K562 (cell line): ENCODE measurements around the gene OCEL1. TPM values are rescaled to one million over a fixed set of nuclear protein-coding genes. Genes with fewer than 3 reads are reported as not detected.
A peak's percentile ranks its signal among the peaks of the same experiment; 100 is the strongest.

Experiments used
- ATF6 ChIP-seq: sonication (generic); formaldehyde crosslinking; IDR thresholded peaks from 2 replicates; pipeline ENCODE4 v1.4.0; 2020; ENCODE audit warnings: mild to moderate bottlenecking, missing genetic modification reagents
- FOXM1 ChIP-seq, 2 experiments: fragments of 450-650 bp in 1 of 2; sonication (generic) in 1 of 2; formaldehyde crosslinking in 1 of 2; IDR thresholded peaks; 2 replicates each; pipeline versions ENCODE4 v1.6.1 to v1.9.0; 2017 to 2022; ENCODE audit warnings: low read depth in 2 of 2, mild to moderate bottlenecking in 2 of 2, missing genetic modification reagents in 1 of 2, moderate library complexity in 1 of 2
- KDM1A ChIP-seq, 2 experiments: fragments of 450-650 bp; IDR thresholded peaks; 2 replicates each; pipeline ENCODE4 v1.6.1; 2016; ENCODE audit warnings: mild to moderate bottlenecking in 2 of 2
- ZBTB7A ChIP-seq: IDR thresholded peaks from 2 replicates; pipeline ENCODE4 v1.6.1; 2011; ENCODE audit warnings: low read depth, mild to moderate bottlenecking, low read length, moderate library complexity, borderline replicate concordance; ENCODE audit not compliant: control insufficient read depth
- ZKSCAN8 ChIP-seq: fragments of 200-800 bp; sonication (Bioruptor generic); IDR thresholded peaks from 2 replicates; pipeline ENCODE4 v1.6.1; 2016; ENCODE audit warnings: missing genetic modification characterization, missing compliant biosample characterization
- polyA plus RNA-seq, 8 experiments: library from polyadenylated mRNA; depleted of rRNA in 4 of 8; stranded (reverse) in 5 of 8; unstranded in 3 of 8; fragments of >200 nt; fragmentation: Nextera tagmentation in 2 of 8; fragmentation: Illumina TruSeq in 1 of 8; extraction: Ambion mirVana in 2 of 8; extraction: Trizol in 1 of 8; gene quantifications; 2 replicates each; pipeline versions ENCODE4 v1.2.1 to v1.2.3, GENCODE V29; 2011 to 2014; ENCODE audit warnings: inconsistent platforms in 1 of 8, missing spikeins in 1 of 8
- total RNA-seq, 7 experiments: library from RNA; depleted of rRNA in 6 of 7; stranded (reverse); fragments of >200 nt in 6 of 7; fragmentation: Illumina TruSeq in 2 of 7; extraction: Trizol in 2 of 7; gene quantifications; 2 replicates each; pipeline versions ENCODE4 v1.2.1 to v1.2.3, GENCODE V29; 2011 to 2021; ENCODE audit warnings: low replicate concordance in 1 of 7

The OCEL1 gene
- total and polyA plus RNA-seq, 9 of the 15 experiments (the other 6 are each of a cell fraction or from before 2014, with no cell fraction given), result 8.0 to 38.0 (median 12.4) TPM

- TF ChIP-seq ZBTB7A, result no peak
- TF ChIP-seq FOXM1 (IDR thresholded peaks at IDR 0.05; ENCODE audit: low read depth), result no peak
- TF ChIP-seq FOXM1 (CRISPR knock-in tag; IDR thresholded peaks at IDR 0.05; ENCODE audit: low read depth), result no peak
- TF ChIP-seq ATF6, result no peak
- 0 out of 4 replicates have a peak, but pooled peaks have one; percentile 3 to 10 for TF ChIP-seq KDM1A (IDR thresholded peaks at IDR 0.05)
- TF ChIP-seq ZKSCAN8 (CRISPR knock-in tag), result peak; percentile 67
Measured at GRCh38 chr19:17237747-17238706, 12.0 kb downstream of the OCEL1 start (continued).
